Measurements from ENCODE around the gene ERCC2. TPM values are rescaled to one million over a fixed set of nuclear protein-coding genes. Genes with fewer than 3 reads are reported as not detected.

The ERCC2 gene
- total and polyA plus RNA-seq, 2 of the 8 experiments (the other 6 are each of a cell fraction or from before 2014, with no cell fraction given) = 107 to 117 TPM

DNA sequence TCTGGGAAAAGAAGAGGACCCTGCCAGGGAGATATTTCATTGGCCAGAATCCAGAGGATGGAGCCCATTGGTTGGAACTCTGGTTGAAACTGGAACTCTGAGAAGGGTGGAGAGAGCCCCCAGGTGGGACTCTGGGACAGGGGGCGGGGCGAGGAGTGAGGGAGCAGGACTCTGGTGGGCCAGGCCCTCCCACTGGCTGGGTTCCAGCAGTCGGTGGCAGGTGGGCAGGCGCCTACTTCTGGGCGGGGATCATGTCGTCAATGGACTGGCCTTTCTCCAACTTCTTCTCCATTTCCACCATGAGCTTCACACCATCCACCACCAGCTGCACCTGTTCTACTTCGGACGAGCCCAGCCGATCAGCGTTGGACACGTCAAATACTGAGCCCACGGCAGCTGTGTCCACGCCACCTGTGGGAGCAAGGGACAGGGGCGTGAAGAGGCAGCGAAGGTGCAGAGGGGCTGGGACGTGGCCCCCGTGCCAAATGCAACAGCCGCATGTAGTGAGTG, 63.8 kb downstream of the ERCC2 start (continued):
- TF ChIP-seq, protein P1, sequence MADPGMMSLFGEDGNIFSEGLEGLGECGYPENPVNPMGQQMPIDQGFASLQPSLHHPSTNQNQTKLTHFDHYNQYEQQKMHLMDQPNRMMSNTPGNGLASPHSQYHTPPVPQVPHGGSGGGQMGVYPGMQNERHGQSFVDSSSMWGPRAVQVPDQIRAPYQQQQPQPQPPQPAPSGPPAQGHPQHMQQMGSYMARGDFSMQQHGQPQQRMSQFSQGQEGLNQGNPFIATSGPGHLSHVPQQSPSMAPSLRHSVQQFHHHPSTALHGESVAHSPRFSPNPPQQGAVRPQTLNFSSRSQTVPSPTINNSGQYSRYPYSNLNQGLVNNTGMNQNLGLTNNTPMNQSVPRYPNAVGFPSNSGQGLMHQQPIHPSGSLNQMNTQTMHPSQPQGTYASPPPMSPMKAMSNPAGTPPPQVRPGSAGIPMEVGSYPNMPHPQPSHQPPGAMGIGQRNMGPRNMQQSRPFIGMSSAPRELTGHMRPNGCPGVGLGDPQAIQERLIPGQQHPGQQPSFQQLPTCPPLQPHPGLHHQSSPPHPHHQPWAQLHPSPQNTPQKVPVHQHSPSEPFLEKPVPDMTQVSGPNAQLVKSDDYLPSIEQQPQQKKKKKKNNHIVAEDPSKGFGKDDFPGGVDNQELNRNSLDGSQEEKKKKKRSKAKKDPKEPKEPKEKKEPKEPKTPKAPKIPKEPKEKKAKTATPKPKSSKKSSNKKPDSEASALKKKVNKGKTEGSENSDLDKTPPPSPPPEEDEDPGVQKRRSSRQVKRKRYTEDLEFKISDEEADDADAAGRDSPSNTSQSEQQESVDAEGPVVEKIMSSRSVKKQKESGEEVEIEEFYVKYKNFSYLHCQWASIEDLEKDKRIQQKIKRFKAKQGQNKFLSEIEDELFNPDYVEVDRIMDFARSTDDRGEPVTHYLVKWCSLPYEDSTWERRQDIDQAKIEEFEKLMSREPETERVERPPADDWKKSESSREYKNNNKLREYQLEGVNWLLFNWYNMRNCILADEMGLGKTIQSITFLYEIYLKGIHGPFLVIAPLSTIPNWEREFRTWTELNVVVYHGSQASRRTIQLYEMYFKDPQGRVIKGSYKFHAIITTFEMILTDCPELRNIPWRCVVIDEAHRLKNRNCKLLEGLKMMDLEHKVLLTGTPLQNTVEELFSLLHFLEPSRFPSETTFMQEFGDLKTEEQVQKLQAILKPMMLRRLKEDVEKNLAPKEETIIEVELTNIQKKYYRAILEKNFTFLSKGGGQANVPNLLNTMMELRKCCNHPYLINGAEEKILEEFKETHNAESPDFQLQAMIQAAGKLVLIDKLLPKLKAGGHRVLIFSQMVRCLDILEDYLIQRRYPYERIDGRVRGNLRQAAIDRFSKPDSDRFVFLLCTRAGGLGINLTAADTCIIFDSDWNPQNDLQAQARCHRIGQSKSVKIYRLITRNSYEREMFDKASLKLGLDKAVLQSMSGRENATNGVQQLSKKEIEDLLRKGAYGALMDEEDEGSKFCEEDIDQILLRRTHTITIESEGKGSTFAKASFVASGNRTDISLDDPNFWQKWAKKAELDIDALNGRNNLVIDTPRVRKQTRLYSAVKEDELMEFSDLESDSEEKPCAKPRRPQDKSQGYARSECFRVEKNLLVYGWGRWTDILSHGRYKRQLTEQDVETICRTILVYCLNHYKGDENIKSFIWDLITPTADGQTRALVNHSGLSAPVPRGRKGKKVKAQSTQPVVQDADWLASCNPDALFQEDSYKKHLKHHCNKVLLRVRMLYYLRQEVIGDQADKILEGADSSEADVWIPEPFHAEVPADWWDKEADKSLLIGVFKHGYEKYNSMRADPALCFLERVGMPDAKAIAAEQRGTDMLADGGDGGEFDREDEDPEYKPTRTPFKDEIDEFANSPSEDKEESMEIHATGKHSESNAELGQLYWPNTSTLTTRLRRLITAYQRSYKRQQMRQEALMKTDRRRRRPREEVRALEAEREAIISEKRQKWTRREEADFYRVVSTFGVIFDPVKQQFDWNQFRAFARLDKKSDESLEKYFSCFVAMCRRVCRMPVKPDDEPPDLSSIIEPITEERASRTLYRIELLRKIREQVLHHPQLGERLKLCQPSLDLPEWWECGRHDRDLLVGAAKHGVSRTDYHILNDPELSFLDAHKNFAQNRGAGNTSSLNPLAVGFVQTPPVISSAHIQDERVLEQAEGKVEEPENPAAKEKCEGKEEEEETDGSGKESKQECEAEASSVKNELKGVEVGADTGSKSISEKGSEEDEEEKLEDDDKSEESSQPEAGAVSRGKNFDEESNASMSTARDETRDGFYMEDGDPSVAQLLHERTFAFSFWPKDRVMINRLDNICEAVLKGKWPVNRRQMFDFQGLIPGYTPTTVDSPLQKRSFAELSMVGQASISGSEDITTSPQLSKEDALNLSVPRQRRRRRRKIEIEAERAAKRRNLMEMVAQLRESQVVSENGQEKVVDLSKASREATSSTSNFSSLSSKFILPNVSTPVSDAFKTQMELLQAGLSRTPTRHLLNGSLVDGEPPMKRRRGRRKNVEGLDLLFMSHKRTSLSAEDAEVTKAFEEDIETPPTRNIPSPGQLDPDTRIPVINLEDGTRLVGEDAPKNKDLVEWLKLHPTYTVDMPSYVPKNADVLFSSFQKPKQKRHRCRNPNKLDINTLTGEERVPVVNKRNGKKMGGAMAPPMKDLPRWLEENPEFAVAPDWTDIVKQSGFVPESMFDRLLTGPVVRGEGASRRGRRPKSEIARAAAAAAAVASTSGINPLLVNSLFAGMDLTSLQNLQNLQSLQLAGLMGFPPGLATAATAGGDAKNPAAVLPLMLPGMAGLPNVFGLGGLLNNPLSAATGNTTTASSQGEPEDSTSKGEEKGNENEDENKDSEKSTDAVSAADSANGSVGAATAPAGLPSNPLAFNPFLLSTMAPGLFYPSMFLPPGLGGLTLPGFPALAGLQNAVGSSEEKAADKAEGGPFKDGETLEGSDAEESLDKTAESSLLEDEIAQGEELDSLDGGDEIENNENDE (IDR thresholded peaks at IDR 0.05; ENCODE audit: insufficient replicate concordance, low read length) = no peak
- TF ChIP-seq SRF (IDR thresholded peaks at IDR 0.05; ENCODE audit: low read depth, low read length) = no peak
- TF ChIP-seq, protein P2, sequence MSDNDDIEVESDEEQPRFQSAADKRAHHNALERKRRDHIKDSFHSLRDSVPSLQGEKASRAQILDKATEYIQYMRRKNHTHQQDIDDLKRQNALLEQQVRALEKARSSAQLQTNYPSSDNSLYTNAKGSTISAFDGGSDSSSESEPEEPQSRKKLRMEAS (IDR thresholded peaks at IDR 0.05) = no peak
- TF ChIP-seq SAP30 (IDR thresholded peaks at IDR 0.05; ENCODE audit: insufficient read depth, insufficient replicate concordance, low read length) = no peak
- TF ChIP-seq, protein P3, sequence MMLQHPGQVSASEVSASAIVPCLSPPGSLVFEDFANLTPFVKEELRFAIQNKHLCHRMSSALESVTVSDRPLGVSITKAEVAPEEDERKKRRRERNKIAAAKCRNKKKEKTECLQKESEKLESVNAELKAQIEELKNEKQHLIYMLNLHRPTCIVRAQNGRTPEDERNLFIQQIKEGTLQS (IDR thresholded peaks at IDR 0.05; ENCODE audit: insufficient read depth, low read depth, low read length) = no peak
- no peak for TF ChIP-seq EZH2 (IDR thresholded peaks at IDR 0.05; ENCODE audit: low read depth, low read length, severe bottlenecking)
- no peak for TF ChIP-seq SP1 (IDR thresholded peaks at IDR 0.05; ENCODE audit: low read depth, low read length)
